T follicular helper cell (primary cell): Measurements from ENCODE around the gene FAM13C.
"Not testable (repeated sequence)": the region's sequence is repeated elsewhere in the genome, so short reads cannot be mapped to it uniquely, and the experiment has no call there.

Source experiments
- DNase-seq: peaks from one replicate; pipeline ENCODE4 v3.0.0-alpha.2; 2020; ENCODE audit warnings: low read depth

The FAM13C gene

GRCh38 chr10:59234816-59235429 lies 127.4 kb downstream of the FAM13C start:
- DNase-seq = no peak

- no peak for DNase-seq
Observed at GRCh38 chr10:59234194-59234593, 128.2 kb downstream of the FAM13C start.

- DNase-seq = no peak
Observed at GRCh38 chr10:59229441-59229840, 132.9 kb downstream of the FAM13C start.

- no peak for DNase-seq
Observed at GRCh38 chr10:59227136-59227673, 135.1 kb downstream of the FAM13C start.

- no peak for DNase-seq
Observed at GRCh38 chr10:59225211-59225610, 137.1 kb downstream of the FAM13C start.

GRCh38 chr10:59223597-59223996 lies 138.8 kb downstream of the FAM13C start:
- DNase-seq = not testable (repeated sequence)

- DNase-seq = no peak
Observed at GRCh38 chr10:59222788-59223187, 139.6 kb downstream of the FAM13C start.

GRCh38 chr10:59216178-59216869 lies 146.0 kb downstream of the FAM13C start:
- no peak for DNase-seq

- no peak for DNase-seq
Observed at GRCh38 chr10:59214160-59214559, 148.2 kb downstream of the FAM13C start.

- DNase-seq = no peak
Observed at GRCh38 chr10:59212301-59212798, 150.0 kb downstream of the FAM13C start.

GRCh38 chr10:59206204-59206720 lies 156.1 kb downstream of the FAM13C start:
- DNase-seq = no peak
